ENCODE measurements around the gene PTPN4.

PTPN4 gene

GRCh38 chr2:119721462-119721861, 38.3 kb upstream of the PTPN4 start:
- H3K27me3 ChIP-seq (replicated peaks), result no peaks in the 10 kb centered on the region
- DNase-seq, result no peak
- no peak for TF ChIP-seq CTCF (IDR thresholded peaks at IDR 0.05; ENCODE audit: low read depth, low read length, missing control alignments)
- H3K27ac ChIP-seq, result no peak overlapping the region
- H3K36me3 ChIP-seq (replicated peaks), result no peaks in the 10 kb centered on the region
- no peak overlapping the region for H3K4me3 ChIP-seq (ENCODE audit: low read depth, low read length)
- in situ Hi-C loops (cut with HindIII; ENCODE audit: low pct_ligation_motif_present, low sequenced_read_pairs), result no loop called here

GRCh38 chr2:119721904-119722303, 37.8 kb upstream of the PTPN4 start:
- TF ChIP-seq CTCF (IDR thresholded peaks at IDR 0.05; ENCODE audit: low read depth, low read length, missing control alignments), result no peak
- Histone ChIP-seq H3K36me3 (replicated peaks) (no peaks in the 10 kb centered on the region), H3K27ac (no peak overlapping the region), H3K27me3 (replicated peaks) (no peaks in the 10 kb centered on the region), H3K4me3 (ENCODE audit: low read depth, low read length) (no peak overlapping the region)
- DNase-seq, result no peak
- in situ Hi-C loops (cut with HindIII; ENCODE audit: low pct_ligation_motif_present, low sequenced_read_pairs), result no loop called here

- H3K27me3 ChIP-seq (replicated peaks), result no peaks in the 10 kb centered on the region
- no peaks in the 10 kb centered on the region for H3K36me3 ChIP-seq (replicated peaks)
- no peak for DNase-seq
- TF ChIP-seq CTCF (IDR thresholded peaks at IDR 0.05; ENCODE audit: low read depth, low read length, missing control alignments), result no peak
- H3K4me3 ChIP-seq (ENCODE audit: low read depth, low read length), result no peak overlapping the region
- in situ Hi-C loops (cut with HindIII; ENCODE audit: low pct_ligation_motif_present, low sequenced_read_pairs), result no loop called here
- H3K27ac ChIP-seq, result no peak overlapping the region
Observed at GRCh38 chr2:119723186-119723585, 36.5 kb upstream of the PTPN4 start.

- in situ Hi-C loops (cut with HindIII; ENCODE audit: low pct_ligation_motif_present, low sequenced_read_pairs), result no loop called here
- H3K36me3 ChIP-seq (replicated peaks), result no peaks in the 10 kb centered on the region
- H3K27me3 ChIP-seq (replicated peaks), result no peaks in the 10 kb centered on the region
- no peak for DNase-seq
- TF ChIP-seq CTCF (IDR thresholded peaks at IDR 0.05; ENCODE audit: low read depth, low read length, missing control alignments), result no peak
- H3K27ac ChIP-seq, result no peak overlapping the region
- no peak overlapping the region for H3K4me3 ChIP-seq (ENCODE audit: low read depth, low read length)
Observed at GRCh38 chr2:119723784-119724467, 35.8 kb upstream of the PTPN4 start.

GRCh38 chr2:119724656-119725485, 34.9 kb upstream of the PTPN4 start:
- no peak overlapping the region for H3K27ac ChIP-seq

More at GRCh38 chr2:119724656-119725485, 34.9 kb upstream of the PTPN4 start:
- in situ Hi-C loops (cut with HindIII; ENCODE audit: low pct_ligation_motif_present, low sequenced_read_pairs), result no loop called here
- DNase-seq, result no peak
- Histone ChIP-seq H3K4me3 (ENCODE audit: low read depth, low read length) (no peak overlapping the region), H3K27me3 (replicated peaks) (no peaks in the 10 kb centered on the region), H3K36me3 (replicated peaks) (no peaks in the 10 kb centered on the region)
- TF ChIP-seq CTCF (IDR thresholded peaks at IDR 0.05; ENCODE audit: low read depth, low read length, missing control alignments), result no peak
